ENCODE results near the gene METTL25B.

METTL25B gene

DNA sequence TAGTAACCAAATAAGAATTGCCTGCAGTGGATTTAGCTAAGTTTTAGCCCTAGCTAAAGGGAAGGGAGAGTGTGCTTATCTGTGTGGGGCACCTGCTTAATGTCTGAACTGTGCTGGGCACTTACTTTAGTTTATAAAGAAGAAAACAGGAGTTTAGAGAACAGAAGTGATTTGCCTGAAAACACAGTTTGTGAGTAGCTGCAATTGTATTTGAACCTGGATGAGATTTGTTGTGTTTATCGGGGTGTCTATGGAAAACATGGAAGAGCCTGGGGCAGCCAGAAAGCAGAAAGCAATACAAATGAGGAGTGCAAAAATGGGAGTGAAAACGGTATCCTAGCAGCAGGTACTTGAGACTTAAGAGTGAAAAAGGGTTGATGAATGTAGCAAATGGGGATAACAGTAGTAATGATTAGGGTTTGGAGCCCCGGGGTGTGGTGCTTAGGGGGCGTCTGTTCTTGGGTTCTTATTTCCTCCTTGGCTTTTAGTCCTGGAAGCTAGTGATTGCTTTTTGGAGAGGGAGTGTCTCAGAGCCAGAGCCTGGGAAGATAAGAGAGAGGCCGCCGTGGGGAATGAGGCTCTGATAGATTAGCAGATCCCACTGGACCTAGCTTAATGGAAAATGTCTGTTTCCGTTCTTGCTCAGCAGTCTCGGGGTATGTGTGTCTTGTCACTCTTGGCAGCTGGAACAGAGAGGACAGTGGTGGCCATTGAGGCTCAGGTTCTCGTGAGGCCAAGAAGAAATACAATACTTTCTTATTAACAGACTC, 44.6 kb downstream of the METTL25B start:
- no peak for DNase-seq

DNA sequence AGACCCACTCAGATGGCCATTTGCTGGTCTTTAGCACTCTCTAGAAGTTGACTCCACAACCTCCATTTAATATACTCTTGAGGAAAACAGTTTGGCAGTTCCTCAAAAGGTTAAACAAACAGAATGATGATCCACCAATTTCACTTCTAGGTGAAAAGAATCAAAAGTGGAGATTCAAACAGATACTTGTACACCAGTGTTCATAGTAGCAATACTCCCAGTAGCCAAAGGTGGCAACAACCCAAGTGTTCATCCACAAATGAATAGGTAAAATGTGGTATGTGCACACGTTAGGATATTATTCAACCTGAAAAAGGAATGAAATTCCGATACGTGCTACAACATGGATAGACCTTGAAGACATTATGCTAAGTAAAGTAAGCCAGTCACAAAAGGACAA, 45.3 kb downstream of the METTL25B start:
- no peak for DNase-seq

DNA sequence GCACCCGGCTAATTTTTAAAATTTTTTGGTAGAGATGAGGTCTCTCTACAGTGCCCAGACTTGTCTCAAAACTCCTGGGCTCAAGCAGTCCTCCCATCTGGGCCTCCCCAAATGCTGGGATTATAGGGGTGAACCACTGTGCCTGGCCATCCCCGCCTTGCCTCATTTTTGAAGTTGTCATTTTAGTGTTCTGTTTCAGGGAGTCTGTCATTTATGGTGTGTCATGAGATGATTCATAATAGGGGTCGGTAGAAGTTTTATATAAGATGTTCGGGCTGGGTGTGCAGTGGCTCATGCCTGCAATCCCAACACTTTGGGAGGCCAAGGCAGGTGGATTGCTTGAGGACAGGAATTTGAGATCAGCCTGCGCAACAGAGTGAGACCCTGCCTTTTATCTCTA, 47.5 kb downstream of the METTL25B start:
- DNase-seq, result no peak

DNA sequence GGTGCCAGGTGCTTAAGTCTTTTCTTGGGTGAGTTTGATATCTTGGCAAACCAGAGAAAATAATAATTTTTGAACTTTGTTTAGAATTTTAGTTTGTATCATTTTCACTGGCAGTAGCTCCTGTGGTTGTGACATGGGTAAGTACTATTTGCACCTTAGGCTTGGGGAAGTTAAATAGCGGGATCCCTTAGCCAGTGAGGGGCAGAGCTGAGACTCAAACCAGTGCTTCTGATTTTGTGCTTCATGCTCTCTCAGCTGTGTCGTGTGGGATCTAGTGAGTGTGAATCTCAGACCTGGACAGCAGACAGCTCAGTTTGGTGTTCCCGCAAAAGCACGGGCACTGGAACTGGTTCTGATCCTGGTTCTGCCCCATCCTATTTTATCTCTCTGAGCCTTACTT, 48.7 kb downstream of the METTL25B start:
- no peak for DNase-seq

DNA sequence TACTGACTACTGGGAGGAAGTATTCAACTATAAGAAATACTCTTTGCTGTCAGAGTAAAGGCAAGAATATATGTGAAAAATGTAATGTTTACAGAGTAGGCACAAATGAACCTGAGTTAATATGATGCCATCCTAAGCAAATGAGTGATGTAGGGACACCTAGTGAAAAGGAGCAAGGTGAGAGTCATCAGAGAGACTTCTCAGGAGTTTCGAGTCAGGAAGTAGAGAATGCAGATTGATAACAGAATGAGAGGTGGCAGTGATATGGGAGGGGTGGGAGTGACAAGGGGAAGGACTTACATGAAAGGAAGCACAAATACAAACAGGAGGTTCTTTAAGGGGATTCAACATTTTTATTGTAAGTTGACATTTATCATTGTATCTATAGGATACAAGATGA, 49.3 kb downstream of the METTL25B start:
- DNase-seq, result no peak

DNA sequence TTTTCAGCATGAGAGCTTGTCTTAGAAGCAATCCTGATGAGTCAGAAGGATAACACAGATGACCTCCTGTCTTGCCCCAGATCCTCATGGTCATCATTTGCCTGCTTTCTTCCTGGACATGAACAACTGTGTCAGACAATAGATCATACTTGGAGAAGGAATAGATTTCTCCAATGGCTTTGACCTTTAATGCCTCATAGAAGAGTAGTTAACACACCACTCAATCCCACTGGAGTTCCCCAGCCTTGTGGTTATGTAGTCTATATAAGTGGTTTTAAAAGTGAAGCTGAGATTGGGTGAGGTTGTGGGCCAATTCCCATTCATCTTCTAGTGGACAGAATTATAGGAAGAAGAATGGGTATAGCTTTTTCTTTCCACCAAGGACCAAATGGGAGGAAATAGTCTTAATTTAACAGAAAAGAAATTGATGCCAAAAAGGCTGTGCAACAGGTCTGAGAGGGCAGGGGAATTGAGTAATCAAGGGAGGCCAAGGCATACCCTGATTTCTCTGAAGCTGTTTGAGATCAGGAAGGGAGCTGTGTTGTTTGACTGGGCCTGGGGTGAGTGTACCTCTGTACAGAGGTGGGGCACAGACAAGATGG, 53.4 kb downstream of the METTL25B start:
- DNase-seq, result no peak

DNA sequence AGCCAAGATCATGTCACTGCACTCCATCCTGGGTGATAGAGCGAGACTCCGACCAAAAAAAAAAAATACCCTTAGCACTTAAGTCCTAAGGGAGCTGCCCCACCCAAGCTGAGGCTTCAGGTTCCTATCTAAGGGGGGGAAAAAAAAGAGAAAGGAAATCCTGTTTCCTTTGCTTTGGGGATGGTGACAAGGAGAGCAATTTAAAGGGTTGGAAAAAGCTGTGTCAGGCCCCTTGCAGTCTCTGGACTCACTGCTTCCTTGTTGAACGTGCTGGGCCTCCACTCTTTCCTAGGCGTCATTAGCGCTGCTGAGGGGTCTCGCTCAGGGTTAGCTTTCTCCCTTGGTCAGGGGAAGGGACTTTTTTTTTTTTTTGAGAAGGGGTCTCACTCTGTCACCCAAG, 57.2 kb downstream of the METTL25B start:
- no peak for DNase-seq

Data from activated CD4-positive, alpha-beta T cell treated with anti-CD3 and anti-CD28 coated beads for 4 hours (primary cell).